GM18517 (cell line): ENCODE results near the gene TRERF1.

ENCODE experiments used
- ATAC-seq: cut with Tn5 transposase; IDR thresholded peaks from one replicate; pipeline ENCODE4 v1.9.1; 2021; ENCODE audit warnings: mild to moderate bottlenecking, moderate library complexity; ENCODE audit not compliant: unreplicated experiment

Gene TRERF1

GRCh38 chr6:42368181-42368580 is 83.5 kb downstream of the TRERF1 start:
- peak; percentile 14 for ATAC-seq

GRCh38 chr6:42367353-42368011 is 84.2 kb downstream of the TRERF1 start:
- ATAC-seq, result peak; percentile 51

GRCh38 chr6:42366999-42367352 is 84.8 kb downstream of the TRERF1 start:
- peak; percentile 6 for ATAC-seq

- ATAC-seq, result no peak
These were observed 85.6 kb downstream of the TRERF1 start for GRCh38 chr6:42366011-42366705.

- ATAC-seq, result no peak
These were observed 86.7 kb downstream of the TRERF1 start for GRCh38 chr6:42365021-42365420.

GRCh38 chr6:42363926-42364849 is 87.5 kb downstream of the TRERF1 start:
- no peak for ATAC-seq

- no peak for ATAC-seq
These were observed 90.7 kb downstream of the TRERF1 start for GRCh38 chr6:42361036-42361435.

GRCh38 chr6:42359021-42359420 is 92.7 kb downstream of the TRERF1 start:
- ATAC-seq, result no peak

GRCh38 chr6:42355416-42355815 is 96.3 kb downstream of the TRERF1 start:
- no peak for ATAC-seq

- no peak for ATAC-seq
These were observed 97.0 kb downstream of the TRERF1 start for GRCh38 chr6:42354702-42355101.

- no peak for ATAC-seq
These were observed 98.7 kb downstream of the TRERF1 start for GRCh38 chr6:42352856-42353564.

GRCh38 chr6:42350911-42351310 is 100.8 kb downstream of the TRERF1 start:
- no peak for ATAC-seq

- no peak for ATAC-seq
These were observed 101.8 kb downstream of the TRERF1 start for GRCh38 chr6:42349753-42350511.

- no peak for ATAC-seq
These were observed 104.3 kb downstream of the TRERF1 start for GRCh38 chr6:42347456-42347855.

- no peak for ATAC-seq
These were observed 105.9 kb downstream of the TRERF1 start for GRCh38 chr6:42345696-42346416.

GRCh38 chr6:42344756-42345155 is 107.0 kb downstream of the TRERF1 start:
- no peak for ATAC-seq

- no peak for ATAC-seq
These were observed 109.8 kb downstream of the TRERF1 start for GRCh38 chr6:42341771-42342553.

GRCh38 chr6:42341221-42341620 is 110.5 kb downstream of the TRERF1 start:
- ATAC-seq, result no peak

- ATAC-seq, result no peak
These were observed 111.2 kb downstream of the TRERF1 start for GRCh38 chr6:42340511-42340910.
